Dedifferentiated amniotic fluid mesenchymal stem cell (primary cell): ENCODE measurements around the gene GABPB1.

Experiments used
- DNase-seq: peaks from one replicate; pipeline ENCODE4 v3.0.0-alpha.2; 2016; ENCODE audit errors: extremely low spot score

The GABPB1 gene

DNA sequence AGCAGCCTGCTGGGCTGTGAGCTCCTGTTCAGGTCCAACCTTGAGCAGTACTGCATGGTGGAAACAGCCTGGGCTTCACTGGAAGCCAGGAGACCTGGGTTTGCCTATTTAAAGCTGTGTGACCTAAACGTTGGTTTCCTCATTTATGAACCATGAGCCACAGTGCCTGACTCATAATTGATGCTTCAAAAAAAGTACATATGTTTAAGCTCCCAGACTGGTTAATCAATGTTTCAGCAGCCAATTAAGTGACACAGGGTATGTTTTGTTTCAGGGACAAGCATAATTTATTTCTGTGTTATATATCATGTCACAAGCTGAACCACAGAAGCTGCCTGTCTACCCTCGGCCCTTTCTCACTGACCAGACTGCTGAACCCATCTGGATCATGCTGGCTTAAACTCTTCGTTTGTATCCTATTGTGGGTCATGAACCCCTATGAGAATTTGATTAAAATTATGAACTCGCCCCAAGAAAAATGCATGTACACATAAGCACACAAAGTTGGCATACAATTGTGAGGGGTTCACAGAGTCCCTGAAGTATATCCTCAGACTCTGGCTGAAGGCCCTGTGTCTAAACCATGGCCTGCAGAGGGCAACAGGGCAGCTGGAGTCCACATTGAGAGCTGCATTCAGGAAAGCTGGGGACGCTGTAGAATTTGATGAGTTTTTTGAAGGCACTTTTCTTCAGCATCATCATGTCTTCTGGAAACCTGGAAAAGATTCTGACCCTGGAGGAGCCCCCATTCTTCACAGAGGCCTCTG, 113.1 kb downstream of the GABPB1 start:
- no peak for DNase-seq

DNA sequence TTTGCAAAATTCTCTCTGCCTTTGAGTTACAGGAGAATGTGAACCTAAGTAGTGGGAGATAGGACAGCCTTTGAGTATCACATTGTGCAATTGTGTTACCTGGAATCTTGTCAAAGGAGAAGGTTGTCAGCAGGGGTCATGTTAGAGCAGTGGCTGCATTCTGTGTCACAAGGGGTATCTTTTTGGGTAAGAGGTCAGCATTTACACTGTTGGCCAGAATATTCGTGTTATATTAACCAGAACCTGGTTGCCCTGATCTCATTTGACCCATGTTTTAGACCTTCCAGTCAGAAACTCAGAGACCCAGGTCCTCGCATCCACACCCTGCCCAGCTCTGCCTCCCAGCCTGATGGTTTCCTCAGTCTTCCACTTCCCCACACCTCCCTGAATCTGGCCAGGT, 116.7 kb downstream of the GABPB1 start:
- DNase-seq = no peak

- DNase-seq = no peak
These were observed 118.6 kb downstream of the GABPB1 start for GRCh38 chr15:50236433-50236832.

DNA sequence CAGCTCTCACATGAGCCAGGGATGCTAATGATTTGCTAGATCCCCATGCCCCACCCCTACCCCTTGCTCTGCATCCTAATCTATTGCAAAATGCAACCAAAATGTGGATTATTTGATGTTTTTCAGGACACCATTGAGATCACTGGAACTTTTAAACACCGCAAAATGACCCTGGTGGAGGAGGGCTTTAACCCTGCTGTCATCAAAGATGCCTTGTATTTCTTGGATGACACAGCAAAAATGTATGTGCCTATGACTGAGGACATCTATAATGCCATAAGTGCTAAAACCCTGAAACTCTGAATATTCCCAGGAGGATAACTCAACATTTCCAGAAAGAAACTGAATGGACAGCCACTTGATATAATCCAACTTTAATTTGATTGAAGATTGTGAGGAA, 119.2 kb downstream of the GABPB1 start:
- DNase-seq = no peak

DNA sequence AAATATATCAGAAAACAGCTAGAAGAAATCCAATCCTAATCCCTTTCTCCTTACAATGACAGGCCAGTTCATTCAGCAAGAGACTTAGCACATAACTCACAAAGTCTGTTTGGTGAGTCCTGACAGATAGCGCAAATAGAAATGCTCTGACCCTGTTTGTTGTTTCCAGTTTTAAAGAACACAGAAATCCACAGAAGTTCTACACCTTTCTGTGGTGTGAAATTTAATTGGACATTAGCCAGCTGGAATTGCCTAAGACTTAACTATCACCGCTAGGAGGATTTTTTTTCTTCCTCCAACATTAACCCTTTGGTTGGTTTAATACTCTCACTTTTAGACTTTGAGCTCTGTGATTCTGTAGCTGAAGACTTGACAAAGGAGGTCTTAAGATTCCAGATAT, 120.2 kb downstream of the GABPB1 start:
- DNase-seq = no peak

DNA sequence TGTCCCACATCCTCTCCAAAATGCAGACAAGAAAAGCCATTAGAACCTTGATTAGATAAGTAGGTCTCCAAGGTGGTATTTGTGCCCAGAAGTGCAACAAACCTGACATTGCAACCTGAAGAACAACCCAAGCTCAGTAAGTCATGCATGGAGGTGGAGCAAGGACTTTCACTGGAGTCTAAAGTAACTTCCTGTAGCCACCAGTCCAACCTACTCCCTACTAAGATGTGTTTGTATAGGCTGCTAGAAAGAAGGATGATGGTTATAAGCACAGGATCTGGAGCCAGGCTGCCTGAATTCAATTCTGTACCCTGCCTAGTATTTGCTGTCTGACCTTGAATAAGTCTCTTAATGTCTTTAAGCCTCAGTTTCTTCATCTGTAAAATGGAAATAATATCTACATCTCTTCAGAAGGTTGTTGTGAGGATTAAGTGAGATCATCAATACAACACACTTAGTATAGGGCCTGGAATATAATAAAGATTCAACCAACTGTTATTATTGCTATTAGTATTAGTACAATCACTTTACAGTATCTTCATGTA, 121.7 kb downstream of the GABPB1 start:
- DNase-seq = no peak

DNA sequence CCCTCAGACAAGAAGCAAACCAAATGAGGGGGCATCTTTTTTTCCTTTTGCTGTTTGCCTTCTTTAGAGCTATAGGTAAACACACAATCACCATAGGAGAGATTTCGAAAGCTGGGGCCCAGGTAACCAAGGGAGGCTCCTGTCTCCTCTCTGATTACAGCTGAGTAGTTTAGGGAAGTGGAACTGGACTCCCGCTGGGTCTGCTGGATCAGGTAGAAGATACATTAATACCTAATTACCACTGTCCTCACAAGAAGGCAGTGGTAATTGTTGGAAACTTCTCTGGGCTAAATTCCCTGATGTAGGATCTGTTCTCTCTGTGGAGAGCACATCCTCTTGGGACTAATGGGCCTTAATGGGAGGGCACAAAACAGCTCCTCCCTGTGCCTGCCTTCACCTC, 122.2 kb downstream of the GABPB1 start:
- no peak for DNase-seq

DNA sequence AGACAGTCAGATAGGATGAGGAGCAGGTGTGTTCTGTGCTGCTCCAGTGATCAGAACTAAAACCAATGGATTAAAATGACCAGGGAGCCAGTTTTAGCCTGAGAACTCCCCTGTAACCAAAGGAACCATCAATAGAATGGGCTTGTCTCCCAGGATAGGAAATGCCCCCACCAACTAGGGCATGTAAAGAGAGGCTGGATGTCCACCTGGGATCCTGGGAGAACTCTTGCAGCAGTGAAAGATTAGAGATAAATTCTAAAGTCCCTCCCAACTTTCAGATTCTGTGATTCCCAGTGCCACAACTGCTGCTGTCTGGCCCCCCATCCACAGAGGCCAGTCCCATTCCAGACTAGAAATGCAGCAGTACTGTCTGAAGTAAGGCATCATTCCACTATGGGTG, 123.2 kb downstream of the GABPB1 start:
- DNase-seq = no peak

- DNase-seq = no peak
These were observed 125.7 kb downstream of the GABPB1 start for GRCh38 chr15:50229336-50229735.

GRCh38 chr15:50228866-50229265, 126.1 kb downstream of the GABPB1 start:
- DNase-seq = no peak

DNA sequence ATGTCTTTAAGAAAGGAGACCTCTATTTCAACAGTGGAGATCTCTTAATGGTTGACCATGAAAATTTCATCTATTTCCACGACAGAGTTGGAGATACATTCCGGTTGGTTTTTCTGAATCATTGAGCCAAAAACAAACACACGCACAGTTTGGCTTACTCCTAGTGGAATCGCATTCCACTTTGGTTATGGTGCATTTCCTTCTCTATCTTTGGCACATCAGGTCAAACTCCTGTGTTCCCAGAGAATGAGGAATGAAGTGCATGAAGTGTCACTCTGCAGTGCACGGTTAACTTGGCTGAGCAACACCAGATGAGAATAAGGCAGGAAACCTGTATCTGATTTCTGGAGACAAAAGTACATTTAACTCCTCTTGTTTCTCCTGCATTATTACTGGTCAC, 127.9 kb downstream of the GABPB1 start:
- DNase-seq = peak; percentile 48

- DNase-seq = no peak
These were observed 129.1 kb downstream of the GABPB1 start for GRCh38 chr15:50225938-50226337.
